HepG2 (cell line): ENCODE results near the gene ARPC1B. TPM values are rescaled to one million over a fixed set of nuclear protein-coding genes. Genes with fewer than 3 reads are reported as not detected.

Experiments
- CAMTA2 ChIP-seq: sonication (generic); formaldehyde crosslinking; IDR thresholded peaks from 2 replicates; pipeline ENCODE4 v1.4.0; 2020; ENCODE audit warnings: mild to moderate bottlenecking, missing genetic modification reagents, borderline replicate concordance
- HOXA7 ChIP-seq: sonication (generic); formaldehyde crosslinking; IDR thresholded peaks from 2 replicates; pipeline ENCODE4 v1.8.1; 2022; ENCODE audit warnings: mild to moderate bottlenecking, missing genetic modification reagents, moderate library complexity
- JARID2 ChIP-seq: sonication (generic); formaldehyde crosslinking; IDR thresholded peaks from 2 replicates; pipeline ENCODE4 v1.8.1; 2023; ENCODE audit warnings: missing genetic modification reagents, inconsistent platforms; ENCODE audit not compliant: insufficient replicate concordance
- NAIF1 ChIP-seq: sonication (generic); formaldehyde crosslinking; IDR thresholded peaks from 2 replicates; pipeline ENCODE4 v1.5.0; 2020; ENCODE audit warnings: mild to moderate bottlenecking, missing genetic modification reagents, borderline replicate concordance
- NR3C1 ChIP-seq: sonication (generic); formaldehyde crosslinking; IDR thresholded peaks from 2 replicates; pipeline ENCODE4 v1.4.0; 2020; ENCODE audit warnings: missing genetic modification reagents
- POLR2G ChIP-seq: fragments of 200-400 bp; formaldehyde crosslinking; IDR thresholded peaks from 2 replicates; pipeline ENCODE4 v1.6.1; 2018; ENCODE audit warnings: mild to moderate bottlenecking, low read depth, low read length, moderate library complexity
- SMAD3 ChIP-seq: sonication (generic); formaldehyde crosslinking; IDR thresholded peaks from 2 replicates; pipeline ENCODE4 v1.4.0; 2020; ENCODE audit warnings: missing genetic modification reagents
- SMAD9 ChIP-seq: sonication (generic); formaldehyde crosslinking; IDR thresholded peaks from 2 replicates; pipeline ENCODE4 v1.5.1; 2020; ENCODE audit warnings: mild to moderate bottlenecking, missing genetic modification reagents
- SRSF1 ChIP-seq: fragments of 200-400 bp; formaldehyde crosslinking; optimal IDR thresholded peaks from 2 replicates; pipeline ENCODE3; 2017; ENCODE audit warnings: mild to moderate bottlenecking, low read depth, low read length, moderate library complexity
- TEAD2 ChIP-seq: sonication (generic); formaldehyde crosslinking; IDR thresholded peaks from 2 replicates; pipeline ENCODE4 v1.9.0; 2021; ENCODE audit warnings: missing genetic modification reagents
- ZBTB38 ChIP-seq: sonication (generic); formaldehyde crosslinking; IDR thresholded peaks from 2 replicates; pipeline ENCODE4 v1.5.1; 2020; ENCODE audit warnings: mild to moderate bottlenecking, missing genetic modification reagents
- polyA plus RNA-seq, 8 experiments: library from polyadenylated mRNA; depleted of rRNA in 3 of 8; stranded (reverse) in 7 of 8; unstranded in 1 of 8; fragments of >200 nt; fragmentation: Illumina TruSeq in 4 of 8; extraction: Trizol in 4 of 8; gene quantifications; 2 replicates each; pipeline versions ENCODE4 v1.2.1 to v1.2.3, GENCODE V29; 2011 to 2016; ENCODE audit warnings: low read depth in 4 of 8, missing spikeins in 1 of 8, mixed read lengths in 1 of 8; ENCODE audit not compliant: insufficient read depth in 1 of 8
- total RNA-seq, 5 experiments: library from RNA; depleted of rRNA; stranded (reverse); fragments of >200 nt; fragmentation: Illumina TruSeq; extraction: Trizol; gene quantifications; 2 replicates each; pipeline ENCODE4 v1.2.3, GENCODE V29; 2016; ENCODE audit warnings: low read depth in 1 of 5
- TF ChIP-seq, protein P1 (sequence below): sonication (generic); formaldehyde crosslinking; conservative IDR thresholded peaks from 2 replicates; pipeline ENCODE4 v1.8.0; 2022; ENCODE audit warnings: mild to moderate bottlenecking, moderate library complexity, missing genetic modification reagents
- TF ChIP-seq, protein P2 (sequence below): sonication (generic); formaldehyde crosslinking; IDR thresholded peaks from 2 replicates; pipeline ENCODE4 v1.4.0; 2020; ENCODE audit warnings: missing genetic modification reagents, borderline replicate concordance
- TF ChIP-seq, protein P3 (sequence below): sonication (generic); formaldehyde crosslinking; IDR thresholded peaks from 2 replicates; pipeline ENCODE4 v1.5.1; 2020; ENCODE audit warnings: missing genetic modification reagents, mild to moderate bottlenecking, borderline replicate concordance
- TF ChIP-seq, protein P4 (sequence below): sonication (generic); formaldehyde crosslinking; IDR thresholded peaks from 2 replicates; pipeline ENCODE4 v1.4.0; 2020; ENCODE audit warnings: missing genetic modification reagents
- TF ChIP-seq, protein P5 (sequence below): sonication (generic); formaldehyde crosslinking; IDR thresholded peaks from 2 replicates; pipeline ENCODE4 v1.8.1; 2023; ENCODE audit warnings: missing genetic modification reagents, mild to moderate bottlenecking, borderline replicate concordance
- TF ChIP-seq, protein P6 (sequence below): sonication (generic); formaldehyde crosslinking; IDR thresholded peaks from 2 replicates; pipeline ENCODE4 v1.8.1; 2023; ENCODE audit warnings: mild to moderate bottlenecking, missing genetic modification reagents
- TF ChIP-seq, protein P7 (sequence below): sonication (generic); formaldehyde crosslinking; IDR thresholded peaks from 2 replicates; pipeline ENCODE4 v1.4.0; 2020; ENCODE audit warnings: missing genetic modification reagents, low read depth, mild to moderate bottlenecking, borderline replicate concordance

ARPC1B gene
- total and polyA plus RNA-seq, 2 of the 13 experiments (the other 11 are each of a cell fraction or from before 2014, with no cell fraction given), result 72.9 to 89.1 TPM

DNA sequence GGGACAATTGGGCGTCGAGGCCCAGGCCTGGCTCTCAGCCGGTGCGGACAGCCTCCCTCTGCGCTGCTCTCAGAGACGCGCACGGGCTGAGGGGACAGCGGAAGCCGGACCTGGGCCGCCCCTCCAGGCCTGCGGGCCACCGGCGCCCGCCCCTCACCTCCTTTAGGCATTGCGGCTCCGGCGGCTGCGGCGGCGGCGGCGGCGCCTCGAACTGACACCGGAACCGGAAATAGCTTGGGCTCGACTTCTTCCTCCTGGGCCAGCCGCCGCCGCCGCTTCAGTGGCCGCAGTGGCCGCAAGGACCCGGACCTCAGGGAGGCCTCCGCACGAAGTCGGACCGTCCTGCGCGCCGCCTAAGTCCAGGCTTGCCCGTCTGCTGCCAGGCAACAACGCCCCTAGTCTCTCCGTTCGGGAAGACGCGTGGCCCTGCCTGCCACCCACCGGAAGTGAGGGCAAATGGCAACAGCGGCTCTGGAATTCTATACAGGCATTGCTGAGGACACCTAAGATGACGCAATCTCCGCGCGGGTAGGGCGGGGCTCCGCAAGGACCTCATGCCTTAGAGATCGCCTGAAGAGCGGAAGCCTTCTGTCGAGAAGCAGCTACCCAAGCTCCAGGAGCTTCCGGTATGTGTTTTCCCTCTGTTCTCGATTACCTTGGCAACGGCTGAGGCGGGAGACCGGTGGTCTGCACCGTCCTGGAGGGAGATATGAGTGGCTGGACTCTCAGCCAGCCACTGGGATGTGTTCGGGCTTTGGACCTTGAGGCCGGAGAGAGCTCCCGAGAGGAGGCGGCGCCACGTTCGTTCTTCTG lies 34.1 kb downstream of the ARPC1B start, which contains the start of the genes BUD31 and PDAP1 (continued):
- TF ChIP-seq, protein P1, sequence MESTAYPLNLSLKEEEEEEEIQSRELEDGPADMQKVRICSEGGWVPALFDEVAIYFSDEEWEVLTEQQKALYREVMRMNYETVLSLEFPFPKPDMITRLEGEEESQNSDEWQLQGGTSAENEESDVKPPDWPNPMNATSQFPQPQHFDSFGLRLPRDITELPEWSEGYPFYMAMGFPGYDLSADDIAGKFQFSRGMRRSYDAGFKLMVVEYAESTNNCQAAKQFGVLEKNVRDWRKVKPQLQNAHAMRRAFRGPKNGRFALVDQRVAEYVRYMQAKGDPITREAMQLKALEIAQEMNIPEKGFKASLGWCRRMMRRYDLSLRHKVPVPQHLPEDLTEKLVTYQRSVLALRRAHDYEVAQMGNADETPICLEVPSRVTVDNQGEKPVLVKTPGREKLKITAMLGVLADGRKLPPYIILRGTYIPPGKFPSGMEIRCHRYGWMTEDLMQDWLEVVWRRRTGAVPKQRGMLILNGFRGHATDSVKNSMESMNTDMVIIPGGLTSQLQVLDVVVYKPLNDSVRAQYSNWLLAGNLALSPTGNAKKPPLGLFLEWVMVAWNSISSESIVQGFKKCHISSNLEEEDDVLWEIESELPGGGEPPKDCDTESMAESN (CRISPR knock-in tag), result peak; percentile 44; the same call in 1 of the 2 replicates
- TF ChIP-seq SRSF1, result peak; percentile 33
- TF ChIP-seq ZBTB38 (CRISPR knock-in tag), result peak; percentile 68; the same call in 1 of the 2 replicates
- TF ChIP-seq, protein P2, sequence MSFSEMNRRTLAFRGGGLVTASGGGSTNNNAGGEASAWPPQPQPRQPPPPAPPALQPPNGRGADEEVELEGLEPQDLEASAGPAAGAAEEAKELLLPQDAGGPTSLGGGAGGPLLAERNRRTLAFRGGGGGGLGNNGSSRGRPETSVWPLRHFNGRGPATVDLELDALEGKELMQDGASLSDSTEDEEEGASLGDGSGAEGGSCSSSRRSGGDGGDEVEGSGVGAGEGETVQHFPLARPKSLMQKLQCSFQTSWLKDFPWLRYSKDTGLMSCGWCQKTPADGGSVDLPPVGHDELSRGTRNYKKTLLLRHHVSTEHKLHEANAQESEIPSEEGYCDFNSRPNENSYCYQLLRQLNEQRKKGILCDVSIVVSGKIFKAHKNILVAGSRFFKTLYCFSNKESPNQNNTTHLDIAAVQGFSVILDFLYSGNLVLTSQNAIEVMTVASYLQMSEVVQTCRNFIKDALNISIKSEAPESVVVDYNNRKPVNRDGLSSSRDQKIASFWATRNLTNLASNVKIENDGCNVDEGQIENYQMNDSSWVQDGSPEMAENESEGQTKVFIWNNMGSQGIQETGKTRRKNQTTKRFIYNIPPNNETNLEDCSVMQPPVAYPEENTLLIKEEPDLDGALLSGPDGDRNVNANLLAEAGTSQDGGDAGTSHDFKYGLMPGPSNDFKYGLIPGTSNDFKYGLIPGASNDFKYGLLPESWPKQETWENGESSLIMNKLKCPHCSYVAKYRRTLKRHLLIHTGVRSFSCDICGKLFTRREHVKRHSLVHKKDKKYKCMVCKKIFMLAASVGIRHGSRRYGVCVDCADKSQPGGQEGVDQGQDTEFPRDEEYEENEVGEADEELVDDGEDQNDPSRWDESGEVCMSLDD (CRISPR knock-in tag), result no peak
- TF ChIP-seq TEAD2 (CRISPR knock-in tag), result no peak
- TF ChIP-seq, protein P3, sequence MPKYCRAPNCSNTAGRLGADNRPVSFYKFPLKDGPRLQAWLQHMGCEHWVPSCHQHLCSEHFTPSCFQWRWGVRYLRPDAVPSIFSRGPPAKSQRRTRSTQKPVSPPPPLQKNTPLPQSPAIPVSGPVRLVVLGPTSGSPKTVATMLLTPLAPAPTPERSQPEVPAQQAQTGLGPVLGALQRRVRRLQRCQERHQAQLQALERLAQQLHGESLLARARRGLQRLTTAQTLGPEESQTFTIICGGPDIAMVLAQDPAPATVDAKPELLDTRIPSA (CRISPR knock-in tag), result peak; percentile 81; the same call in 1 of the 2 replicates
- TF ChIP-seq, protein P4, sequence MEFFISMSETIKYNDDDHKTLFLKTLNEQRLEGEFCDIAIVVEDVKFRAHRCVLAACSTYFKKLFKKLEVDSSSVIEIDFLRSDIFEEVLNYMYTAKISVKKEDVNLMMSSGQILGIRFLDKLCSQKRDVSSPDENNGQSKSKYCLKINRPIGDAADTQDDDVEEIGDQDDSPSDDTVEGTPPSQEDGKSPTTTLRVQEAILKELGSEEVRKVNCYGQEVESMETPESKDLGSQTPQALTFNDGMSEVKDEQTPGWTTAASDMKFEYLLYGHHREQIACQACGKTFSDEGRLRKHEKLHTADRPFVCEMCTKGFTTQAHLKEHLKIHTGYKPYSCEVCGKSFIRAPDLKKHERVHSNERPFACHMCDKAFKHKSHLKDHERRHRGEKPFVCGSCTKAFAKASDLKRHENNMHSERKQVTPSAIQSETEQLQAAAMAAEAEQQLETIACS (CRISPR knock-in tag), result peak; percentile 45; the same call in 1 of the 2 replicates
- no peak for TF ChIP-seq HOXA7 (CRISPR knock-in tag)
- no peak for TF ChIP-seq NAIF1 (CRISPR knock-in tag)
- TF ChIP-seq NR3C1 (CRISPR knock-in tag), result no peak
- TF ChIP-seq, protein P5, sequence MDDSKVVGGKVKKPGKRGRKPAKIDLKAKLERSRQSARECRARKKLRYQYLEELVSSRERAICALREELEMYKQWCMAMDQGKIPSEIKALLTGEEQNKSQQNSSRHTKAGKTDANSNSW (CRISPR knock-in tag), result no peak
- TF ChIP-seq JARID2 (CRISPR knock-in tag), result no peak
- TF ChIP-seq, protein P6, sequence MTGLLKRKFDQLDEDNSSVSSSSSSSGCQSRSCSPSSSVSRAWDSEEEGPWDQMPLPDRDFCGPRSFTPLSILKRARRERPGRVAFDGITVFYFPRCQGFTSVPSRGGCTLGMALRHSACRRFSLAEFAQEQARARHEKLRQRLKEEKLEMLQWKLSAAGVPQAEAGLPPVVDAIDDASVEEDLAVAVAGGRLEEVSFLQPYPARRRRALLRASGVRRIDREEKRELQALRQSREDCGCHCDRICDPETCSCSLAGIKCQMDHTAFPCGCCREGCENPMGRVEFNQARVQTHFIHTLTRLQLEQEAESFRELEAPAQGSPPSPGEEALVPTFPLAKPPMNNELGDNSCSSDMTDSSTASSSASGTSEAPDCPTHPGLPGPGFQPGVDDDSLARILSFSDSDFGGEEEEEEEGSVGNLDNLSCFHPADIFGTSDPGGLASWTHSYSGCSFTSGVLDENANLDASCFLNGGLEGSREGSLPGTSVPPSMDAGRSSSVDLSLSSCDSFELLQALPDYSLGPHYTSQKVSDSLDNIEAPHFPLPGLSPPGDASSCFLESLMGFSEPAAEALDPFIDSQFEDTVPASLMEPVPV, result 0 out of 2 replicates have a peak, but pooled peaks have one; percentile 68
- TF ChIP-seq CAMTA2 (CRISPR knock-in tag), result no peak; the same call in 1 of the 2 replicates
- TF ChIP-seq SMAD3 (CRISPR knock-in tag), result peak; percentile 90; the same call in 1 of the 2 replicates
- peak; percentile 77 for TF ChIP-seq POLR2G
- TF ChIP-seq, protein P7, sequence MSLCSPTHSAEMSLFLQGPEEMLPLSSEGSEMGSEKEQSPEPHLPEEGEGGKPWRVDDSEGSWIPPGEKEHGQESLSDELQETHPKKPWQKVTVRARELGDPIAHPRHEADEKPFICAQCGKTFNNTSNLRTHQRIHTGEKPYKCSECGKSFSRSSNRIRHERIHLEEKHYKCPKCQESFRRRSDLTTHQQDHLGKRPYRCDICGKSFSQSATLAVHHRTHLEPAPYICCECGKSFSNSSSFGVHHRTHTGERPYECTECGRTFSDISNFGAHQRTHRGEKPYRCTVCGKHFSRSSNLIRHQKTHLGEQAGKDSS (CRISPR knock-in tag), result no peak; the same call in 1 of the 2 replicates
- TF ChIP-seq SMAD9 (CRISPR knock-in tag), result no peak
